Thyroid gland (tissue), 4 donors: Measurements from ENCODE around the gene SHISA2. TPM values are rescaled to one million over a fixed set of nuclear protein-coding genes. Genes with fewer than 3 reads are reported as not detected.

ENCODE experiments used
- DNase-seq, 2 donors: peaks; one replicate each; pipeline ENCODE4 v3.0.0-alpha.2; 2019
- H3K27ac ChIP-seq, 3 donors: fragments of 200-600 bp; sonication (generic); 1 replicate in 2 of 3; 2 replicates in 1 of 3; pipeline ENCODE4 v1.5.1; 2016 to 2019; ENCODE audit warnings: mild to moderate bottlenecking in 1 of 3, moderate library complexity in 1 of 3
- H3K27me3 ChIP-seq: fragments of 200-600 bp; sonication (generic); one replicate; pipeline ENCODE4 v1.5.1; 2019
- H3K36me3 ChIP-seq, 2 donors: fragments of 200-600 bp; sonication (generic); one replicate each; pipeline ENCODE4 v1.5.1; 2016 to 2019
- H3K4me1 ChIP-seq, 2 donors: fragments of 200-600 bp; sonication (generic); one replicate each; pipeline ENCODE4 v1.5.1; 2017 to 2019
- H3K4me3 ChIP-seq, 3 donors: fragments of 200-600 bp; sonication (generic); replicated peaks in 1 of 3; 1 replicate in 2 of 3; 2 replicates in 1 of 3; pipeline ENCODE4 v1.5.1; 2016; ENCODE audit warnings: mild to moderate bottlenecking in 1 of 3
- H3K9me3 ChIP-seq: fragments of 200-600 bp; sonication (generic); one replicate; pipeline ENCODE4 v1.5.1; 2017
- POLR2A ChIP-seq, 2 donors: fragments of 450-650 bp; IDR thresholded peaks; one replicate each; pipeline ENCODE4 v1.6.1; 2017; ENCODE audit warnings: antibody characterized with exemption in 2 of 2, mild to moderate bottlenecking in 2 of 2, moderate library complexity in 1 of 2
- WGBS, 2 donors: methylation state at CpG; one replicate each; pipeline ENCODE4 v1.1.5; 2017; 5-methylcytosine and 5-hydroxymethylcytosine counted together
- intact Hi-C: fragments of 100-400 bp; cut with DNase I; formaldehyde crosslinking; loops from one replicate; pipeline ENCODE4 v1.15.1; 2023
- total RNA-seq, 4 donors: library from RNA; depleted of rRNA; stranded (reverse); fragments of >200 nt; gene quantifications; one replicate each; pipeline ENCODE4 v1.2.3, GENCODE V29; 2016
- TF ChIP-seq, protein P1 (sequence below), 6 experiments: fragments of 200-600 bp in 3 of 6; fragments of 450-650 bp in 3 of 6; sonication (generic) in 3 of 6; IDR thresholded peaks; one replicate each; pipeline ENCODE4 v1.5.1; 2016 to 2019; ENCODE audit warnings: antibody characterized with exemption in 6 of 6, mild to moderate bottlenecking in 2 of 6, inconsistent platforms in 1 of 6, moderate library complexity in 1 of 6

SHISA2 gene
- total RNA-seq, 4 donors from 2014 or later = 47.4 to 124 (median 79.8) TPM

DNA sequence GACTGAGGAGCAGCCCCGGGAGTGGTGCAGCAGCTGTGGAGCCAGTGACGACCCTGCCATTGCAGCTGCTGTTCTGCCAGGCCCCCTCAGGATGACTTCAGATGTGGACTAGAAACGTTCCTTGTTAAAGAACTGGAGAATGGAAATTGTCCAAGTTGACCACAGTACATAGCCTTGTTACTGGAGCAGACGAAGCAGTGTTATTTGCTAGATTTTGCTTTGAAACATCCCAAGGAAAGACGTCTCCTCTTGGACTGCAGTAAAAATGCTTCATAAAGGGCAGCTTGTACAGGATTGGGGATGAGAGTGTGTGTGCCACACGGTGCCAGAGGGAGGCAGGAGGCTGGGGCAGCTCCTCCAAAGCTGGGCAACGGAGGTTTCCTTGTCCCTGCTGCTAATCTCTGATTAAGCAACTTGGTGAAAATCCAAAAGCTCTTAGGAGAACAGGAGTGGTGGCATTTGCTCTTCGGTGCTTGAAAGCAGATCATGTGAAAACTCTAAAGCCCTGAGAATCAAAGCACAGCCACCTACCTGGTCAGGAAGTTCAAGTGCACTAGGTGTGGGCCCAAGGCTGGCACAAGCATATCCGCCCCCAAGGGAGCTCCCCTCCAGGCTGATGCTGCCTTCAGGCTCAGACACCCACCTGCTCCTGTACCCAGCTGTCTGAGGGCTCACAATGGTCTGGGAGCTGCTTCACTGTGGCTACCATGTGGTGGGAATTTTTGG is 34.5 kb downstream of the SHISA2 start:
- intact Hi-C loops = no loop called here
- 29 to 38% methylated on average over 8 to 9 of the region's 9 CpGs for WGBS, 2 donors
- Histone ChIP-seq H3K36me3 (no peaks in the 10 kb centered on the region), H3K4me3 (no peak overlapping the region), H3K27me3 (no peaks in the 10 kb centered on the region), H3K9me3 (no peaks in the 10 kb centered on the region), H3K27ac (peak overlapping the region; percentile 76 to 92 (median 89)), H3K4me1 (peaks cover 57 to 71% of the 10 kb centered on the region in 2 donors)
- no peak for TF ChIP-seq POLR2A (IDR thresholded peaks at IDR 0.05)
- TF ChIP-seq, protein P1, sequence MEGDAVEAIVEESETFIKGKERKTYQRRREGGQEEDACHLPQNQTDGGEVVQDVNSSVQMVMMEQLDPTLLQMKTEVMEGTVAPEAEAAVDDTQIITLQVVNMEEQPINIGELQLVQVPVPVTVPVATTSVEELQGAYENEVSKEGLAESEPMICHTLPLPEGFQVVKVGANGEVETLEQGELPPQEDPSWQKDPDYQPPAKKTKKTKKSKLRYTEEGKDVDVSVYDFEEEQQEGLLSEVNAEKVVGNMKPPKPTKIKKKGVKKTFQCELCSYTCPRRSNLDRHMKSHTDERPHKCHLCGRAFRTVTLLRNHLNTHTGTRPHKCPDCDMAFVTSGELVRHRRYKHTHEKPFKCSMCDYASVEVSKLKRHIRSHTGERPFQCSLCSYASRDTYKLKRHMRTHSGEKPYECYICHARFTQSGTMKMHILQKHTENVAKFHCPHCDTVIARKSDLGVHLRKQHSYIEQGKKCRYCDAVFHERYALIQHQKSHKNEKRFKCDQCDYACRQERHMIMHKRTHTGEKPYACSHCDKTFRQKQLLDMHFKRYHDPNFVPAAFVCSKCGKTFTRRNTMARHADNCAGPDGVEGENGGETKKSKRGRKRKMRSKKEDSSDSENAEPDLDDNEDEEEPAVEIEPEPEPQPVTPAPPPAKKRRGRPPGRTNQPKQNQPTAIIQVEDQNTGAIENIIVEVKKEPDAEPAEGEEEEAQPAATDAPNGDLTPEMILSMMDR (IDR thresholded peaks at IDR 0.05) = no peak
- DNase-seq = peak; percentile 63 to 80

DNA sequence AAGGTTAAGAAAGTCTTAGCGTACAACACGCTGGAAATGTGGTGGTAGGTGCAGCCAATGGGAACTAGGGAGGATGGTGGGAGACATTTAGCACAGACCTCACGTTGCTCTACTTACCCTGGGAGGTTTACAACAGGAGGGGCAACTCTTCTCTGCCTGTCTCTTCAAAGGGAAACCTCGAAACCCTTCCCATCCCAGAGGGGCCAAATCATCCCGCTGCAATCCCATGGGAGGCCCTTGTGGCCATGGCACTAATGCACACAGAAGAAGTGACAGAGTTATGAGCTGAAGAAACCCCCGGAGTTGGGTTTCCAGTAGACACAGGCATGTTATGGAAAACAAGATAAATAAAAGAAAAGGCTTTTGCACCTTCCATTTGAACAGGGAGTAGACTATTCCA is 35.6 kb downstream of the SHISA2 start:
- WGBS, 2 donors = 90 to 97% methylated on average over 6 of the region's 6 CpGs
- intact Hi-C loops = no loop called here
- Histone ChIP-seq H3K27ac (no peak overlapping the region), H3K36me3 (no peaks in the 10 kb centered on the region), H3K27me3 (no peaks in the 10 kb centered on the region), H3K4me3 (no peak overlapping the region), H3K4me1 (peaks cover 55 to 64% of the 10 kb centered on the region in 2 donors), H3K9me3 (no peaks in the 10 kb centered on the region)
- TF ChIP-seq, protein P1 (IDR thresholded peaks at IDR 0.05) = no peak
- no peak for DNase-seq

DNA sequence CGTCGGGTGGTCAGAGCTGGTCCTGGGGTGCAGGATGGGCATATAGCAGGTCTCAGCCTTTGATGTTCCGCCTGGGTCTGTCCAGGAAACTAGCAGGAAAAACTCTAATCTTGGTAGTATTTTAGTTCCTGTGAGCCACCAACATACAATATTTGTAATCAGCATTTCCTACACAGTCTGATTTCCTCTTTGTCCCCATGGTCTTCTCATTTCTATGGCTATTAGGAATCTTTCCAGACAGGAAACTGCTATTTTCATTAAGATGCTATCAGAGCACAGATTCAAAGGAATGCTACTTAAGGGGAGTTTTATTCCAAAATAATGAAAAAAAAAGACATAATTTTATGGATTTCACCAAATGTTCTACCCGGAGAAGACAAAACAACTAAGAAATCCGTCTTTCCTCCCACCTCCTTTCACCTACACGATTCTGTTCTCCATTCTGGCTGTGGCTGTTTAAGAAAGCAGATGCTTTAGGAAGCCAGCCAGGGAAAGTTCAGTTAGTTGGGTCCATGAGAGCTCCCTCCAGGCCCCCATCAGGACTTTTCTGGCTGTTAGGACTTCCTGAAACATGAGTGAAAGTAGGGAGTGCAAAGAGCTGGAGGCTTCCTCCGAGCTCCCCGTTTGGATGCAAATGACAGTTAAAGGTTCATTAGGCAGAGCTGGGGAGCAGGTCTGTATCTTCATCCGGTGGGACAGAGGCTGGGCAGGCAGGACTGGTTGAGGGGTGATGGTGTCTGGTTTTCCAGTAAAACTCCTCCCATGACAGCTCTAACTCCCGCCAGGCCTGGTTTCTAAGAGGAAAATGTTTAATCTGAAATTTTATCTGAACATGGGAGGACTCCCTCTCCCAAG is 36.3 kb downstream of the SHISA2 start:
- 64 to 70% methylated on average over 10 of the region's 10 CpGs for WGBS, 2 donors

DNA sequence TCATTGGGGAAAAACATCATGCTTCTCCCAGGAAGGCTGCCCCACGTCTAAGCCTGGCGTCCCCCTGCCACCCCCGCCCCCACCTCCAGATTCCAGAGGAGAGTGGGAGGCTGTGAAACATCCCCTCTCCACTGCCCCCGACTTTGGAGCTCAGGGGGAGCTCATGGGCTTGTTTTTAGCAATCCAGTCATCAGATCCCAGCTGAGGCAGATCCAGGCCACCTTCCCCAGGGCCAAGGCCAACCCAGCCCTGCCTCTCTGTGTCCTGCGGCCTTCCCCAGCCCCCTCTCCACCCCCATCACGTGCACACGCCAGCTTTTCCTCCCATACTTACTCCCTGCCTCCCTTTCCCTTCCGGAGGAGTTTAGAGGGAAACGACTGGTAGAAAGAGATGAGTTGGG is 38.8 kb downstream of the SHISA2 start:
- H3K9me3 ChIP-seq = no peaks in the 10 kb centered on the region
- no peak overlapping the region for H3K27ac ChIP-seq
- TF ChIP-seq, protein P1 (IDR thresholded peaks at IDR 0.05) = no peak
- TF ChIP-seq POLR2A (IDR thresholded peaks at IDR 0.05) = no peak
- no peak for DNase-seq
- 81 to 83% methylated on average over 8 to 9 of the region's 9 CpGs for WGBS, 2 donors
- H3K36me3 ChIP-seq = no peaks in the 10 kb centered on the region
- peaks cover 37 to 47% of the 10 kb centered on the region in 2 donors for H3K4me1 ChIP-seq
- no peaks in the 10 kb centered on the region for H3K27me3 ChIP-seq
- H3K4me3 ChIP-seq = no peak overlapping the region
- intact Hi-C loops = no loop called here

More for the DNA sequence above, 36.3 kb downstream of the SHISA2 start:
- no peak for TF ChIP-seq POLR2A (IDR thresholded peaks at IDR 0.05)
- TF ChIP-seq, protein P1 (IDR thresholded peaks at IDR 0.05) = no peak
- Histone ChIP-seq H3K4me1 (peaks cover 54 to 64% of the 10 kb centered on the region in 2 donors), H3K27ac (peak overlapping the region in 1 of 3 donors; percentile 1), H3K27me3 (no peaks in the 10 kb centered on the region), H3K9me3 (no peaks in the 10 kb centered on the region), H3K4me3 (no peak overlapping the region), H3K36me3 (no peaks in the 10 kb centered on the region)
- no peak for DNase-seq
- intact Hi-C loops = no loop called here
